Measurements from ENCODE around the gene MALT1.

Gene MALT1

GRCh38 chr18:58758046-58758445, 86.8 kb downstream of the MALT1 start:
- TF ChIP-seq CTCF (IDR thresholded peaks at IDR 0.05; ENCODE audit: control insufficient read depth, extremely low read depth, insufficient read depth) = no peak
- no peak for DNase-seq (ENCODE audit: low read depth)

GRCh38 chr18:58758606-58759005, 87.3 kb downstream of the MALT1 start:
- no peak for DNase-seq (ENCODE audit: low read depth)
- no peak overlapping the region for H3K4me3 ChIP-seq (ENCODE audit: low read depth, low read length)
- TF ChIP-seq CTCF (IDR thresholded peaks at IDR 0.05; ENCODE audit: control insufficient read depth, extremely low read depth, insufficient read depth) = no peak

More at GRCh38 chr18:58758046-58758445, 86.8 kb downstream of the MALT1 start:
- no peak overlapping the region for H3K4me3 ChIP-seq (ENCODE audit: low read depth, low read length)

DNA sequence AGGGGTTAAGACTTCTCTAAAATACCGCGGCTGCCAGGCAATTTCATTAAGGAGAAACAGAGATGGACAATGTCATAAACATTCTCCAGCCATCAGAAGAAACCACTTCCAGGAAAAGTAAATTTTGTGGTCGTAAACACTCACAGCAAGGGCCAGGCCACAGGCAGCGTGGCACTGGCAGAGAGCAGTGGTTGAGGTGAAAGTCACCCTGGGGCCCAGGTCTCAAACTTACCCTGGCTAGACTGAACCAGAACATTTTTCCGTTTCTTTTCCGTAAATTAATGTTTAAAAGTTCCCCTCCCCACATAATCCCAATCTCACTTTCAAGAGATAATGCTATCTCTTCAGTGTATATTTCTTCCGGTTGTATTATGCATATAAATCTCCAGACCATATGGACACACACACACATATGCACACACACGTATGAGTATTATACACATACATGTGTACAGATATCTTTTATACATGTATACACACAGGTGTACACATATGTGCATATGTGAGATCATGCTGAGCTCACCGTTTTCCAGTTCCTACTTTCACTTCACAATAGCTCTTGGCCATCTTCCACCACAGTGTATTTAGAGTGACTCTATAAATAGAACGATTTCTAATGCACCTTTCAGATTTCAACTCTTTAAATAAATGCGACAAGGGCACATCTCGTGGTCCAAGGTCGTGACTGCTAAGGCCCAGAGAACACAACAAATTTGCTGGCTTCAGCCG, 90.1 kb downstream of the MALT1 start:
- DNase-seq (ENCODE audit: low read depth) = peak; percentile 36
- H3K4me3 ChIP-seq (ENCODE audit: low read depth, low read length) = no peak overlapping the region
- no peak for TF ChIP-seq CTCF (IDR thresholded peaks at IDR 0.05; ENCODE audit: control insufficient read depth, extremely low read depth, insufficient read depth)

GRCh38 chr18:58761970-58762780, 90.9 kb downstream of the MALT1 start:
- no peak overlapping the region for H3K4me3 ChIP-seq (ENCODE audit: low read depth, low read length)
- TF ChIP-seq CTCF (IDR thresholded peaks at IDR 0.05; ENCODE audit: control insufficient read depth, extremely low read depth, insufficient read depth) = no peak

GRCh38 chr18:58762781-58763171, 91.5 kb downstream of the MALT1 start:
- no peak for TF ChIP-seq CTCF (IDR thresholded peaks at IDR 0.05; ENCODE audit: control insufficient read depth, extremely low read depth, insufficient read depth)
- DNase-seq (ENCODE audit: low read depth) = no peak

More at GRCh38 chr18:58761970-58762780, 90.9 kb downstream of the MALT1 start:
- no peak for DNase-seq (ENCODE audit: low read depth)

DNA sequence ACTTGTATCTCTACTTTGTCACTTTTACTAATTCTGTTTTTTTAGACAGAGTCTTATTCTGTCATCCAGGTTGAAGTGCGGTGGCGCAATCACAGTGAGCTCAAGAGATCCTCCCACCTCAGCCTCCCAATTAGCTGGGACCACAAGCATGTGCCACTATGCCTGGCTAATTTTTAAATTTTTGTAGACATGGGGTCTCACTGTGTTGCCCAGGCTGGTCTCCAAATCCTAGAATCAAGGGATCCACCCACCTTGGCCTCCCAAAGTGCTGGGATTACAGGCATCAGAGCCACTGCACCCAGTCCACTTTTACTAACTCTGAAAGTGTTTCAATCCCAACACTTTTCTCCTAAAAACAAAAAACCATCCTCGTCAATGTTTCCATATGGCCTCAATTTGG, 94.9 kb downstream of the MALT1 start:
- no peak for TF ChIP-seq CTCF (IDR thresholded peaks at IDR 0.05; ENCODE audit: control insufficient read depth, extremely low read depth, insufficient read depth)
- no peak for DNase-seq (ENCODE audit: low read depth)
- no peak overlapping the region for H3K4me3 ChIP-seq (ENCODE audit: low read depth, low read length)

More at GRCh38 chr18:58762781-58763171, 91.5 kb downstream of the MALT1 start:
- no peak overlapping the region for H3K4me3 ChIP-seq (ENCODE audit: low read depth, low read length)

Measured in LNCaP clone FGC (cell line).